K562 (cell line): ENCODE data around the gene SLC4A9.

Experiments
- BRF1 ChIP-seq: IDR thresholded peaks from 3 replicates; pipeline ENCODE4 v1.6.1; 2011; ENCODE audit warnings: borderline replicate concordance, mild to moderate bottlenecking; ENCODE audit not compliant: insufficient read length; ENCODE audit errors: extremely low read depth
- CBX5 ChIP-seq: IDR thresholded peaks from 2 replicates; pipeline ENCODE4 v1.6.1; 2014; ENCODE audit warnings: low read depth, borderline replicate concordance
- EHMT2 ChIP-seq: fragments of 450-650 bp; IDR thresholded peaks from 2 replicates; pipeline ENCODE4 v1.6.1; 2018; ENCODE audit warnings: antibody characterized with exemption
- GABPA ChIP-seq: fragments of 200-800 bp; sonication (Bioruptor generic); conservative IDR thresholded peaks from 2 replicates; pipeline ENCODE4 v1.6.1; 2016; ENCODE audit warnings: low read depth, missing genetic modification characterization, missing compliant biosample characterization
- GABPB1 ChIP-seq: sonication (generic); formaldehyde crosslinking; IDR thresholded peaks from 2 replicates; pipeline ENCODE4 v1.8.0; 2022; ENCODE audit warnings: mild to moderate bottlenecking, missing genetic modification reagents
- HNRNPLL ChIP-seq: fragments of 200-400 bp; formaldehyde crosslinking; IDR thresholded peaks from 2 replicates; pipeline ENCODE4 v1.6.1; 2017; ENCODE audit warnings: low read length, low read depth, mild to moderate bottlenecking; ENCODE audit not compliant: poor library complexity, severe bottlenecking
- JUN ChIP-seq, 2 experiments: sonication (generic) in 1 of 2; formaldehyde crosslinking in 1 of 2; IDR thresholded peaks; 2 replicates each; pipeline versions ENCODE4 v1.6.1 to v1.8.0; 2012 to 2022; ENCODE audit warnings: borderline replicate concordance in 2 of 2, mild to moderate bottlenecking in 2 of 2, improper control_type of control experiment in 1 of 2, low read depth in 1 of 2, low read length in 1 of 2, missing genetic modification reagents in 1 of 2
- MCM2 ChIP-seq: fragments of 450-650 bp; IDR thresholded peaks from 2 replicates; pipeline ENCODE4 v1.6.1; 2017; ENCODE audit warnings: low read depth, mild to moderate bottlenecking
- NR1H2 ChIP-seq: sonication (generic); formaldehyde crosslinking; IDR thresholded peaks from 2 replicates; pipeline ENCODE4 v1.4.0; 2020; ENCODE audit warnings: mild to moderate bottlenecking, missing genetic modification reagents
- POLR2H ChIP-seq: IDR thresholded peaks from 2 replicates; pipeline ENCODE4 v1.6.1; 2016; ENCODE audit warnings: missing genetic modification characterization, low read depth, mild to moderate bottlenecking, control low read depth, missing compliant biosample characterization, moderate library complexity
- TBP ChIP-seq: optimal IDR thresholded peaks from 2 replicates; pipeline ENCODE3; 2011; ENCODE audit warnings: low read depth, low read length, improper control_type of control experiment
- TF ChIP-seq, protein P1 (sequence below), 3 experiments: IDR thresholded peaks in 2 of 3; conservative IDR thresholded peaks in 1 of 3; 2 replicates each; pipeline ENCODE4 v1.5.1; 2011 to 2012; ENCODE audit warnings: low read length in 3 of 3, mild to moderate bottlenecking in 3 of 3, control low read depth in 2 of 3, improper control_type of control experiment in 1 of 3, inconsistent platforms in 1 of 3, low read depth in 1 of 3, mixed read lengths in 1 of 3, moderate library complexity in 1 of 3; ENCODE audit not compliant: insufficient read depth in 2 of 3
- TF ChIP-seq, protein P2 (sequence below): IDR thresholded peaks from 3 replicates; pipeline ENCODE4 v1.6.1; 2011; ENCODE audit warnings: borderline replicate concordance, mild to moderate bottlenecking, moderate library complexity; ENCODE audit not compliant: insufficient read length; ENCODE audit errors: extremely low read depth

- TF ChIP-seq BRF1 = no peak
- TF ChIP-seq, protein P1, sequence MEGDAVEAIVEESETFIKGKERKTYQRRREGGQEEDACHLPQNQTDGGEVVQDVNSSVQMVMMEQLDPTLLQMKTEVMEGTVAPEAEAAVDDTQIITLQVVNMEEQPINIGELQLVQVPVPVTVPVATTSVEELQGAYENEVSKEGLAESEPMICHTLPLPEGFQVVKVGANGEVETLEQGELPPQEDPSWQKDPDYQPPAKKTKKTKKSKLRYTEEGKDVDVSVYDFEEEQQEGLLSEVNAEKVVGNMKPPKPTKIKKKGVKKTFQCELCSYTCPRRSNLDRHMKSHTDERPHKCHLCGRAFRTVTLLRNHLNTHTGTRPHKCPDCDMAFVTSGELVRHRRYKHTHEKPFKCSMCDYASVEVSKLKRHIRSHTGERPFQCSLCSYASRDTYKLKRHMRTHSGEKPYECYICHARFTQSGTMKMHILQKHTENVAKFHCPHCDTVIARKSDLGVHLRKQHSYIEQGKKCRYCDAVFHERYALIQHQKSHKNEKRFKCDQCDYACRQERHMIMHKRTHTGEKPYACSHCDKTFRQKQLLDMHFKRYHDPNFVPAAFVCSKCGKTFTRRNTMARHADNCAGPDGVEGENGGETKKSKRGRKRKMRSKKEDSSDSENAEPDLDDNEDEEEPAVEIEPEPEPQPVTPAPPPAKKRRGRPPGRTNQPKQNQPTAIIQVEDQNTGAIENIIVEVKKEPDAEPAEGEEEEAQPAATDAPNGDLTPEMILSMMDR (IDR thresholded peaks at IDR 0.05 in 2 of 3, conservative IDR thresholded peaks at IDR 0.05 in 1 of 3; ENCODE audit: insufficient read depth in 2 of 3, low read depth in 1 of 3, low read length in 3 of 3) = peak in 1 of 3 experiments; percentile 15; a peak in 1 of 6 replicates
- no peak for TF ChIP-seq EHMT2
- TF ChIP-seq JUN (IDR thresholded peaks at IDR 0.05; ENCODE audit: borderline replicate concordance, low read depth, low read length) = no peak
- peak; percentile 51; the same call in 1 of the 2 replicates for TF ChIP-seq JUN (CRISPR knock-in tag; IDR thresholded peaks at IDR 0.05; ENCODE audit: borderline replicate concordance)
- no peak; the same call in 1 of the 2 replicates for TF ChIP-seq NR1H2 (CRISPR knock-in tag)
- TF ChIP-seq MCM2 = no peak
- peak; percentile 55 for TF ChIP-seq HNRNPLL
- TF ChIP-seq, protein P2, sequence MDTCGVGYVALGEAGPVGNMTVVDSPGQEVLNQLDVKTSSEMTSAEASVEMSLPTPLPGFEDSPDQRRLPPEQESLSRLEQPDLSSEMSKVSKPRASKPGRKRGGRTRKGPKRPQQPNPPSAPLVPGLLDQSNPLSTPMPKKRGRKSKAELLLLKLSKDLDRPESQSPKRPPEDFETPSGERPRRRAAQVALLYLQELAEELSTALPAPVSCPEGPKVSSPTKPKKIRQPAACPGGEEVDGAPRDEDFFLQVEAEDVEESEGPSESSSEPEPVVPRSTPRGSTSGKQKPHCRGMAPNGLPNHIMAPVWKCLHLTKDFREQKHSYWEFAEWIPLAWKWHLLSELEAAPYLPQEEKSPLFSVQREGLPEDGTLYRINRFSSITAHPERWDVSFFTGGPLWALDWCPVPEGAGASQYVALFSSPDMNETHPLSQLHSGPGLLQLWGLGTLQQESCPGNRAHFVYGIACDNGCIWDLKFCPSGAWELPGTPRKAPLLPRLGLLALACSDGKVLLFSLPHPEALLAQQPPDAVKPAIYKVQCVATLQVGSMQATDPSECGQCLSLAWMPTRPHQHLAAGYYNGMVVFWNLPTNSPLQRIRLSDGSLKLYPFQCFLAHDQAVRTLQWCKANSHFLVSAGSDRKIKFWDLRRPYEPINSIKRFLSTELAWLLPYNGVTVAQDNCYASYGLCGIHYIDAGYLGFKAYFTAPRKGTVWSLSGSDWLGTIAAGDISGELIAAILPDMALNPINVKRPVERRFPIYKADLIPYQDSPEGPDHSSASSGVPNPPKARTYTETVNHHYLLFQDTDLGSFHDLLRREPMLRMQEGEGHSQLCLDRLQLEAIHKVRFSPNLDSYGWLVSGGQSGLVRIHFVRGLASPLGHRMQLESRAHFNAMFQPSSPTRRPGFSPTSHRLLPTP = no peak
- peak; percentile 97 for TF ChIP-seq GABPB1 (CRISPR knock-in tag)
- peak; percentile 88 for TF ChIP-seq TBP
- TF ChIP-seq GABPA = peak; percentile 97
- no peak for TF ChIP-seq CBX5
- peak; percentile 73 for TF ChIP-seq POLR2H (tag)
Observed at GRCh38 chr5:140401362-140402257, 41.6 kb downstream of the SLC4A9 start, which contains the start of gene ANKHD1.
